ENCODE data around the gene ACTRT2.

The ACTRT2 gene

DNA sequence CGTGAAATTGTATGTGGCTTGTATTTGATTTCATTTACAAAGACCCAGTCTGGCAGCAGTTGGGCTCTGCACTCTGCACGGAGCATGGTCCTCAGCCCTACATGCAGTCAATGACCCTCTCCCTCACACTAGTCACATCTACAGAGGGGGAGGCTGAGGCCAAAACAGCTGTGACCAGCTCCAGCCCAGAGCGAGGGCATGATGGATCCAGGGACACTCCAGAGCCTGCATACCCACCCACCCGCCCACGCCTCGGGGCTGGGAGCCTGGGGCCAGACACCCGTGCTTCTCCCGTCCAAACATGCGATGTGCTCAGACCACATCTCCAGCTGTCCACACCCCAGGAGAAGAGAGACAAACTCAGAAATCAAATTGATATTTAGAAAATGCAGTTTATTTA lies 33.8 kb downstream of the ACTRT2 start:
- no peak for DNase-seq

DNA sequence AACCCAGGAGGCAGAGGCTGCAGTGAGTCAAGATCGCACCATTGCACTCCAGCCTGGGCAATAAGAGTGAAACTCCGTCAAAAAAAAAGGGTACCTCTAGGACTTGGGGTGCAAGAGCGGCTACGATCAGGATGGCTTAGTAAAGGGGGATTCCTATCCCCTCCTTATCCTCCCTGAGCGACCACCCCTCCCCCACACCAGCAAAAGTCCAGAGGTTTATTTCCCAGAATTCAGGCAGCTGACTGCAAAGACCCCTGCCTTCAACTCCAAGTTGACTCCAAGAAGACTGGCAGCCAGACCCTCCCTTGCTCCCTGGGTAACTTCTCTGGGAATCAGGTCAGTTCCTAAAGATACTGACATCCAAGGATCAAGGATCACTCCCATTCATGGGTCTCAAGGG lies 35.4 kb downstream of the ACTRT2 start:
- no peak for DNase-seq

DNA sequence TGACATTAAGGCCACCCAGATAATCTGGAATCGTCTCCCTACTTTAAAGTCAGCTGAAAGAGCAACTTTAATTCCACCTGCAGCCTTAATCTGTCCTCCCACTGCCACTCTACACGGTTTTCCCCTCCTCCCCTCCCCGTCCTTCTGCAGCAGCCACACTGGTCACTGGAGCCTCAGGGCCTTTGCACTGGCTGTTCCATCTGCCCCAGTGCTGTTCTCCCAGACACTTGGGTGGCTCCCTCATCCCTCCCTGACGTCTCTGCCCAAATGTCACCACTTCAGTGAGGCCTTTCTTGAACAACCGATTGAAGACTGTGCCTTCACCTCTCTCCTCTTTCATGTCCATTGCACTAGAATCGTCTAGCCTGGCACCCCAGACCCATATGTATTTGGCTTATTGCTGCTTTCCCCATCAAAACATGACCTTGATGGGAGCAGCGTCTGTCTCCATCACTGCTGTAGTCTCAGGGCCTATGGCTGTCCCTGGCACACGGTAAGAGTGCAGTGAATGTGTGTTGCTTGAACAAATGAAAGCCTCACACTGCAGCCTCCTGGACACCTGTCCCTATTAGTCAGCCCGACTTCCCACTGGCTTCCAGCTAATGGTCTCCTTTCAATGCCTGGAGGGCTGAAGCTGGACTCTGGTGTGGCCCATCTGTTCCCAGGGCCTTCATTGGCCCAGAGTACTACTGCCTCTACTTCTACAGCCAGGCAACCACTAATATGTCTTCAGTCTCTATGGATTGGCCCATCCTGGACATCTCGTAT lies 37.2 kb downstream of the ACTRT2 start:
- no peak for DNase-seq

DNA sequence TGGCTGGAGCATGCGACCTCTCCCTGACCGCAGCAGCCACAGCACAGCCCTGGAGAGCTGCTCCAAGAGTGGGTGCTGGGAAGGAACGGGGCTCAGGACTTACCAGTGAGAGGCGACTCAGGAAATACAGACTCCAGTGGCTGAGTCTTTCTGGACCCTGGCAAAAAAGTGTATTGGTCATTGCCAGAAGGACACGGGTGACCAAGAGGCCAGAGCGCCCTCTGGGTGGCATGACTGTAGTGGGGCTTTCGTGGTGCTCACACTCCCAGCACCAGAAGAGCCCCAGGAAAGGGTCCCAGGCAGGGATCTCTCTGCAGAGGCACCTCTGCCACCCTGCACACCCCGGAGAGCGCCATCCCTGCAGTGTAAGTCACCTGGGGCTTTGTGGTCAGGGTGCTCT lies 38.9 kb downstream of the ACTRT2 start:
- DNase-seq, result no peak

DNA sequence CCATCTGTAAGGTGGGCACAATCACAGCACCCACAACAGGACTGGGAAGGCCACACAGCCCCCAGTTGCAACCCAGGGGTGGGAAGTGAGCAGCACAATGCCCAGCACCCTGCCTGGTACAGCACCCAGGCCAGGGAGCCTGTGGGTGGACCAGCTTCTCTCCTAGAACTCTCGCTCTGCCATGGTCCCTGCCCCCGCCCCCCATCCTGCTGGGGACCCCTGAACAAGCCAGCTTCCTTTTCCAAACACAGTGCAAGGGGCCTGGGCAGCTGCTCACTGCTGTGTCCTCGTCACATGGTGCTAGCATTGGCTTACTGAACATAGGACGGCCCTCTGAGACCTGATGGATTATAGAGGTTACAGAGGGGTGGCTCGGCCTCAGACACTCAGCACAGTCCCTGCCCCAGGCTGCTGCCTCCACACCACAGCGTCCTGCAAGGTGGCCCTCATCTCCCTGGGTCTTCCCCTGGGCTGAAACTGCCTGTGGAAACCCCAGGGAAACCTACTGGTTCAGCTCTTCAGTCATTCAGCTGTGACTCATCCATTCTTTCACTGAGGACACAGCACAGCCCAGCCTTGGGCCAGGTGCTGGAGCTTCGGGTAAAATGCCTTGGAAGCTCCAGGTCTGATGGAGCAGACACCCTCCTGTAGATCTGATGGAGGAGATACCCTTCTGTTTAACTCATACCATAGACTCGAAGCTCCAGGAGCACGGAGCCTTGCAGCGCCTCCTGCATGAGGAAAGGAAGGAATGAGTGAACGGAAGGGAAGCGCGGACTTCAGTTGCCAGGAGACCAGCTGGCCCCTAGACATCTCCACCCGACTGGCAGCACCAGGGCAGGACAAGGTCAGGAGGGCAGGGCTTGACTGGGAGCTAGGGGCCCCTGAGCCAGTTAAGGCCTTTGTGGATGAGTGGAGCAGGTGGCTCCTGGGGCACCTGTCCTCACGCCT lies 39.6 kb downstream of the ACTRT2 start:
- DNase-seq, result no peak

DNA sequence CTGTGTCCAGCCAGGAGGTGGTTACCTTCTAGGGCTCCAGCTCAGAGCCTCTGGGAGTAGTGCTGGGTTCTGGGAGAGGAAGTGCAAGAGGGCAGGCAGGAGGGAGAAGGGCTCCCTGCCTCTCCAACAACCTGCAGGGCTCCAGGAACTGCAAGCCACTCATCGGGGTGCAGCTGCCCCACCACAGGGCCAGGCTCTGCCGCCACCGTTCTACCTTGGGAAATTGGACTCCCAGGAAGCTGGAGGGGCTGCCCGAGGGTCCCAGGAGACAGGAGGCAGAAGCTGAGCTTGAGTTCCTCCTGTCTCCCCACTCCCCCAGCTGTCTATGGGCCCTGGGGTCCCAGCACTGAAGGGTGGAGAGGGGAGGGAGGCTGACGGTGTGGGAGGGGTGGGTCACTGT lies 40.3 kb downstream of the ACTRT2 start:
- DNase-seq, result no peak

DNA sequence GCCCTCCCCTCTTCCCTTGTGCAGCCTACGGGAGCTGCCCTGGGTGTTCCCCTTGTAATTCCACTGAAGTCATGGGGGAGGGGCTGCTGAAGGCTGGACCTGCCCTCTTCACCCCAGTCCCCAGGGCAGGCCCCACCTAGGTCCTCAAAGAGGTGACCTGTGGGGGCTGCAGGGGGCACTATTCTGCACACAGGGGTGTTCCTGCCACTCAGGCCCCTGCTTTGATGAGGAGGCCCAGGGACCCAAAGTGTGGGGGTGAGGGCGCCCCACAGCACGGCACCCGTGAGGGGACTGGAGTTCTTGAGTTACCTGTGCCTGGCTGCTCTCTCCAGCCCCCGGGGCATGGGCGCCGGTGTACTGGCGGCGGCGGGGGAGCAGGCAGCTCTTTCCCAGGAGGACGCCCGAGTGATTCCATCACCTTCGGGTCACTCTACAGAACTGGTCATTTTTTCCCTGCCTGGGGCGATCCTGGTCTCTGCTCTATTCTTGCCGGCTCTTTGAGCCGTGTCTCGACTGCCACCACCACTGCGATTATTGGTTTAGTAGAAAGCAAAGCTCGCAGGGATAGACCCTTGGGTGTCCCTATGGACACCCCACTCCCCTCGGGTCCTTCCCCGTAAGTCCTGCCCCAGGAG lies 40.8 kb downstream of the ACTRT2 start:
- no peak for DNase-seq

DNA sequence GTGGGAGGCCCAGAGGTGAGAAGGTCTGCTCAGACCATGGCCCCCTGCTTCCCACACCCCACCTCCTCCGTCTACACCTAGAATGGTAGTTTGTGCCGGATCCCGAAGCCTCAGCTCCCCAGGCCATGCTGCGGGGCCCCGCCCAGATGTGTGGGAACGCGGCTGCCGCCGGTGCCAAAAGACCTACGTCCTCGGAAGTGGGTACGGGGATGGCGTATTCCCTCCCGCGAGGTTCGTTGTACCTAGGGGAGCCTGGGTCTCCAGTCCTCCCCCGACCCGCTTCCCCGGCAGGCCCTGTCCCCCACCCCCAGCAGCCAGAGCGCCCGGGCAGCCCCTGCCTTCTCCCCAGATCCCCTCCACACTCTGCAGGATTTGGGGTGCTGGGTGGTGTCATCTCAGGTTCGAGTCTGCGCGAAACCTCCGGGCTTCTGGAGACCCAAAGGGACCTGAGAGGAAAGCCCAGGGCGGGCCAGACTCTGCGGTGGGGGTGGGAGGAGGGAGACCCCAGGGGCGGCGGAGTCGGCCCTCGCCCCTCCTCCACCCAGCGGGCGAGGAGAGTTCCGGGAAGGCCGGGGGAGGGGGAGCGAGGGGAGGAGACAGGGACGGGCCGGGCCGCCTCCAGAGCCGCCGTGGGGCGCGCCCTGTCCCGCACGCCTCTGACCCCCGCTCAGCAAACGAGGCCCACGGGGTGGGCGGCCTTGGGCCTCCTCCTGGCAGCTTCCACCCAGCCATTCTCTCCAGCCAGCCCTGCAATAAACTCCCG lies 41.5 kb downstream of the ACTRT2 start:
- DNase-seq, result no peak

DNA sequence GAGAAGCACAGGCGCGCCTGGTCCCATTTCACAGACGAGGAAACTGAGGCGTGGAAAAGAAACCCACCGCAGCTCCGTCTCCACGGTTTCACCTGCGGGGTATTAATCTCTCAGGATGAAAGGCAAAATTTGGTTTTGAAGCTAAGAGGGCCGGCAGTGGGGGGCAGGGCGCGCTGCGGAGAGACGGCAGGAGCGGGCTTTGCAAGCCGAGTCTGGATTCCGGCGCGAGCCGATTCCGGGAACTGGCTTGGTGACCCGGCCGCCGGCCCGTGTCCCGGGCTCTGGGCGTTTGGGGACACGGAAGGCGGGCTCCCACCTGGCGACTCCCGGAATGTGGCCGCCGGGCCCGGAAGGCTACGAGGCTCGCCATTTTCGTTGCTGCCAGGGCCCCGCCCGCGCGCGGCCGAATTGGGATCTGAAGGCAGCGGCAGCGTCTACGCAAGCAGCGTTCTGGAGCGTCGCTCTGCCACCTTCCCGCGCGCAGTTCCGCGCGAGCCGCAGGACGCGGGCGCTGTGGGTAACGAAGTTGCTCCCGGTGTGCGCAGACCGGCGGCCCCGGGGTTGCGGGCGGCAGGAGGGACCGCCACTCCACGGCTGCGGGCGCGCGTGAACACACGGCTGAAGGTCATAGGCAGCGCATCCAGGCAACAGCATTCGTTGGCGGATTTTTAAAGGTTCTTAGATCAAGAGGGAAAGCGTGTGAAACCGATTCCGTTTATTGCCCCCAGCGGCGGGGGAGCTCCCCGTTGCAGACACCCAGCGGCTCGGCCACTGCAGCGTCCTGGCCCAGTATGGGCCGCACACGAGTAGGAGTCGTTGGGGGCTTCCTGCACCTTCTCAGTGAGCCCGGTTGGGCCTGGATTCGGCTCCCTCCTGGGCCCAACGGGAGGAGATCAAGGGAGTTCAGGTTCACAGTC lies 42.4 kb downstream of the ACTRT2 start:
- no peak for DNase-seq

DNA sequence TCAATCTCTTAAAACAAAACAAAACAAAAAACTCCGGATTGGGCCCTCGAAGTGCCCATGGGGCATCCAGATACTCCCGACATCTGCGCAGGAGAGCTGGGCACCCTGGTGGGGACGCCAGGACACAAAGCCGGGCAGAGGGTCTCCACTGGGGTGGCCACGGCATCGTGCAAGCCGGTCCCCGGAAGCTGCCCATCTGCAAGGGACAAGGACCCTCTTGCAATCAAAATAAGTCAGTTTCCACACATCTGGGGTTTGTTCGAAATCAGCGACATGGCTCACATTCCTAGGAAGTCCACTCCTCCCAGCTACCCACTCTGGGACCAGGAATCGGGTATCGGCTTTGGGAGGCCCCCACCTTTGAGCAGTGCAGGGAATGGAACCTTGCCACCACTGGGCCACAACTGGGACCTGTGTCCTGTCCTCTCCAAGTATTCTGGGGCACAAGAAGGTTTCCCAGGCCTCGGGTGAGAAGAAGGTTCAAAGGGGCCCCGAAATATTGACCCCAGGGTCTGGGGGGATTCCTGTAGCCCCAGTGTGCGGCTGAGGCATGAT lies 43.1 kb downstream of the ACTRT2 start:
- no peak for DNase-seq

DNA sequence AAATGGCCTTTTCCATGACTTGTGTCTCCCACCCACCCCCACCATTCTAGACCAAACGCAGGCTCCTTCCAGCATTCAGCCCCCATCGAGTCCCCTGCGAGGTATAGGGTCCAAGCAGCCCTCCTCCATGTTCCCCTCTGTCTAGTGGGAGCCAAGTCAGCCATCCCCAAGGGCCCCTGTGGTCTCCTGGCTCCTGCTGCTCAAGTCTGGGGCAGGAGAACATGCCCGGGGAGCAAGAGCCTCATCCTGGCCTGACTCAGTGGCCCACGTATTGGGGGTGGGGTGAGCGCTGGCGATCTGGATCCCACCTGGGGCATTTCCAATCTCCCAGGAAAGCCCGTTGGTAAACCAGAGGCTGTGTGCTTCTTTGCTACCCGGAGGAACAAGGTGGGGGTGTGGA lies 43.6 kb downstream of the ACTRT2 start:
- DNase-seq, result no peak

DNA sequence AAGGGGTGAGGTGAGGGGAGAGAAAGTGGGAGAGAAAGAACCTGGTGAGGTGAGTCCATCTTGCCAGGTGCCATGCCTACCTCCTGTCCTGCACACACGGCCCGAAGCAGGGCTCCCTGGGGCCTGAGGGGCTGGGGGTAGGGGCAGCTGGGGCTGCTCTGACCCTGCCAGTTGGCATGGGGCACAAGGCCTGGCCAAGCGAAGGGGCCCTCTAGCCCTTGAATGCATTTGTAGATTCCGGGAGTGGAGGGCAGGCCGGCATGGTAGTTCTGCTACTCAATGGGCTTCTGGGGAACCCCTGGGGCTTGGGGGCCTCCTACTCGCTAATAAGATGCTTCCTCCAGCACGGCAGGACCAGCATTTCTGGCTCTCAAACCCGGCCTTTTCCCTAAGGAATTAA lies 44.1 kb downstream of the ACTRT2 start:
- no peak for DNase-seq

DNA sequence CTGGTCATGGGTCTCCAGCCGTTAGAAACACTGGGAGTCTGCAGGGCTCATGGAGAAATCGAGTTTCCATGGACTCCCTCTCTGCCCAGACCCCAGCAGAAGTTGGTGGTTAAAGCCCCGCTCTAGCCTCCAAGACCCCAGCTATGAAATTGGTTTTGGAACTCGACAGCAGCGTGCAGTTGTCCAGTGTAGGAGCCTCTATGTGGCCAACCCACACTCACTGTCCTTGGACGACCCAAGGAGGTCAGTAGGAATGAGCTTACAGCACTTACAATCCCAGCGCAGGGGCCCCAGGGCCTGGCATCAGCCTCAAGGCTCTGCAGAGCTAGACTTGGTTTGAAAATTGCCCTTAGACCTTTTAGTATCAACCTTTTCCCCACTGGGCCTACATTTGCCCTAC lies 44.5 kb downstream of the ACTRT2 start:
- DNase-seq, result no peak

DNA sequence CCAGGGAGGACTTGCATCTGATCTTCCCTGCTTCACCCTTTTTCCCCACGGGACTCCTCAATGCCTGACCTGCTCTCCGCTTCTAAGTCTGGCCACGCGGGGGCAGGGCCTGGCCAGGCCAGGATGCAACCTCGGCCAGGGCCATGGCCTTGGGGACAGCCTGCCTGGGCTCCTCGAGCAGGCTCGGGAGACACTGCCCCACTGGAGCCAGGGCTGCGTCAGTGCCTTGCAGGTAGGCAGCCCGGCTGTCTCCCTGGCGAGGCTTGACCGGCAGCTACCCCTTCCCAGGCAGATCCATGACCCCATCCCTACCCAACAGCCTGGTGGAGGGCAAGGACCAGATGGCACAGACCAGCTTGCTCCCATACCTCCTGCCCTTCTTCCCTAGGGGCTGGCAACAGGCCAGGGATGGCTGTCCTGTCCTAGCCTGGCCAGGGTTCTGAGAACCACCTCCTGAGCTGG lies 45.0 kb downstream of the ACTRT2 start:
- no peak for DNase-seq

DNA sequence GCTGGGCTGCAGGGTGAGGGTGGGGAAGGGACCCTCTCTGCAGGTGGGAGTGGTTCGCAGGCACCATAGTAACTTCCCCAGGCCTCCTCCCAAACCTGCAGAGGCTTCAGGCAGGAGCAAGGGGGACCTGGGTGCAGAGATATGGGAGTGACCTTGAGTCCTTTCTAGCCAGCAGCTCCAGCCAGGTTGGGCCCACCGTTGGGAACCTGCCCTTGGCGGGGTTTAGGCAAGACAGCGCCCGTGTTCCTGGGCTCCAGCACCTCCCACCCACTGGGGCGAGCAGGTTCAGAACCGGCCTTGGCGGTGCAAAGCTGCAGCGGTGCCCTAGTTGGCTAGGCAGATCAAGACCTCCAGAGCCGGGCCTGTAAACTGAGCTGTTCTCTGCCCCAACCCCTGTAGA lies 45.6 kb downstream of the ACTRT2 start:
- no peak for DNase-seq

DNA sequence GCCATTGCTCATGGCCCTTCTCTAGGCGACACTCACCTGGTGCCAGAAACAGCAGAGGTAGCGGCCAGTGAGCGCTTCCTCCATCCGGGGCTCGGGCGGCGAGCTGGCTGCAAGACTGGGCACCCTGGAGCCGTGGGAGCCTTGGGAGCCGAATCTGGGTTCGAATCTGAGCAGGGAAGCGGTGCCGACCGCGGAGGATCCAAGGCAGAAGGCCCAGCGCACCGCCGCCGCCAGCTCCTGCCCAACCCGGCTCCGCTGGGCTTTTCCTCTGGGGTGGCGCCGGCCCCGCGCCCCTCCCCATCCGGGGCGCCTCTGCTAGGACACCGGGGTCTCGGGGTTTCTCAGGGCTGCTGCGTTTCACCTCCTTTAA lies 46.0 kb downstream of the ACTRT2 start:
- DNase-seq, result no peak

DNA sequence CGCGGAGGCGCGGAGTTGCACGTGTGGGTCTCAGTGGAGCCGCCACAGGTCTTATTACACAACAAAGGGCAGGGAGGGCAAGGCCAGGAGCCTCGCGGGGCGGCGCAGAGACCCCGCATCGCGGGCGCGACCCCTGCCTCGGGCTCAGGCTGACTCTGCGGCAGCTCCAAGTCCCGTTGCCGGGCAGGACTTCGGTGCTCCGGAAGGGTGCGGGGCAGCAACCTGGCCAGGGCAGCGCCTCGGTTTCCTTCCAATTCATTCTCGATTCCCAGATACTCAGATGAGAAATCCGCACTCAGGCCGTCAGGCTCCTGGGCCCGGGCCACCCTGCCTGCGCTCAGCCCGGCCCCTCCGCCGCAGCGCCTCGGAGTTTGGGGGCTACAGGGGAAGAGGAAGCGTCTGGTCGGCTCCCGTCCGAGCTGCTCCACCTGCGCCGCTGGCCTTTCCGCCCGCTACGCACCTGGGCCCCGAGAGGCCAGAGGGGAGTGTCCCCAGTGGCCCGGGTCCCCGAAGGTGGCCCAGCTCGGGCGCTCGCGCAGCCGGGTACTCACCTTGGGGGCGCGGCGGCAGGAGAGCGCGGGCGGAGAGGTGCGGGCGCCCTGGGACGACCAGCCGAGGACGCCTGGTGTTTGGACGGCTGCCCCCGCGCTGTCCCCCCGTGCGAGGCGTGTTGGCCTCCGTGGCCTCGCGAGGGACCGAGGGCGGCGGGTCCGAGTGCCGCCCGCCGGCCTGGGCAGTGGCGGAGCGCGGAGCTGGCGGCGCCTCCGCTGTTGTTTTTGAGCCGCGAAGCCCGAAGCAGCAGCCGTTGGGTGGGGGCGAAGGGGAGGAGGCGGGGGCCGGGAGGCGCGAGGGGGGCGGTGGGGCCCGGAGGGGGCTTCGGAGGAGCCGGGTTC lies 46.6 kb downstream of the ACTRT2 start:
- no peak for DNase-seq

DNA sequence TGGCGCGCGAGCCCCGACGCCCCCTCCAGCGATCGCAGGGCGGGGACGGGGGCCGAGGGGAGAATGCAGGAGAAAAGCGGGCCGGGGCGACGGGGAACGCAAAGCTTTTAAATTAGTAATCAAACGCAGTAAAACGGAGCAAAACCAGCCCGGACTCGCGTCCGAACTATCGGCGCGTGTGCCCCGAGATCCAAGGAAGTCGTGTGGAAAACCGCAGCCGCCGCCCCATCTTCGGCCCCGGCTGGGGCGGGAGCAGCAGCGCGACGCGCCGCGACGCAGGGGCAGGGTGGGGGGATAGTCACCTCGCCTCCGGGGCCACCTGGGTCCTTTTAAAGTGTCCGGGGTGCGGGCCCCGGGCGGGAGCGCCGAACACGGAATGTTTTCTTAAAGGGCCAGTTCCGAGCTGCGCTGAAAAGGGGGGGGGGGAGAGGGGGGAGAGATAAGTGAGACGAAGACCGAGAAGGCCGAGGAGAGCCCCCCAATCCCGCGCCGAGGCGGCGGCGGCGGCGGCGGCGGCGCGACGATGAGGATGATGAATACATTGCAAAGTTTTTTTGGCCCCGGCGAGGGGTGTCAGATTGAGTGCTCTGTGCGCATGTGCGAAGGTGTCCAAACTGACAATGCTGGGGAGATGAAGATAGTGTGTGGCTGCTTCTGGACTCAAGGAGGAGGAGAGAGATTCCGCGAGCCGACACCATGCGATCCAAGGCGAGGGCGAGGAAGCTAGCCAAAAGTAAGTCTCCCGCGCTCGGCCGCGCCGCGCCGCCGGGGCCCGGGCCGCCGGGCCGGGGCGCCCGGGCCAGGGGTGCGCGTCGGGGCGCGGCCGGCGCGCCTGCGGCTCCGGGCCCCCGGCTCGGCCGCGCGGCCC lies 47.5 kb downstream of the ACTRT2 start, which contains the start of gene PRDM16:
TSS of gene PRDM16 (plus strand) at position 640 of the 868 bp plus-strand sequence. CDS start at position 697, 57 bp downstream.
- peak in 1 of 2 donors; percentile 11 for DNase-seq
